ENCODE results near the gene NKAIN2. TPM values are rescaled to one million over a fixed set of nuclear protein-coding genes. Genes with fewer than 3 reads are reported as not detected.

Gene NKAIN2
- total RNA-seq, 2 donors from 2014 or later = 0.29 TPM; not detected in 1

DNA sequence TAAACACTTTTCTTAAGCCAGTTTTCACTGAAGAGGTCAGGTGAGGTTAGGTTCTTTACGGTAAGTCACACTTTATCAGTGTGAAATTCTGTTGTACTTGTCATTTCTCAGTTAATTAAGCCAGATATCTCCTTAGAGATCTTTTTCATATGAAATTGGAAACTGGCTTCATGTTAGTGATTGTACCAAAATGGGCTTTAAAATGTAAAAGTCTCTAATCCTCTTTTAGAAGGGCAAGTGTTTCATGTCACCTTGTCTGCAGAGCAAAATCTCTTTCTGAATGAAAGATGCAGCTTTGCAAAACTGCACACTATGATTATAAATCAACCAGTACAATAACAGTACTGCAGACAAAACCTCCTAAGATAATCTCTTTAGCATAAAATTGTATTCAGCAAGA lies 949.3 kb downstream of the NKAIN2 start:
- WGBS, 2 experiments (ENCODE audit: insufficient coverage in 1 of 2, insufficient read length in 1 of 2) = 88 to 100% methylated on average over 1 of the region's 1 CpG
- no peaks in the 10 kb centered on the region for H3K36me3 ChIP-seq (ENCODE audit: control insufficient read depth, insufficient read depth, low read length)
- Mint-ChIP-seq H3K4me1 (peaks cover 1% of the 10 kb centered on the region), H3K4me3 (no peak overlapping the region), H3K36me3 (ENCODE audit: low read depth) (no peaks in the 10 kb centered on the region), H3K27me3 (ENCODE audit: insufficient read depth) (peaks cover 9% of the 10 kb centered on the region), H3K9me3 (peaks cover 6% of the 10 kb centered on the region), H3K27ac (no peak overlapping the region)
- DNase-seq = no peak
- H3K9me3 ChIP-seq (ENCODE audit: control insufficient read depth, low read length) = no peaks in the 10 kb centered on the region
- no peak overlapping the region for H3K4me3 ChIP-seq (ENCODE audit: low read length)
- TF ChIP-seq, protein P1, sequence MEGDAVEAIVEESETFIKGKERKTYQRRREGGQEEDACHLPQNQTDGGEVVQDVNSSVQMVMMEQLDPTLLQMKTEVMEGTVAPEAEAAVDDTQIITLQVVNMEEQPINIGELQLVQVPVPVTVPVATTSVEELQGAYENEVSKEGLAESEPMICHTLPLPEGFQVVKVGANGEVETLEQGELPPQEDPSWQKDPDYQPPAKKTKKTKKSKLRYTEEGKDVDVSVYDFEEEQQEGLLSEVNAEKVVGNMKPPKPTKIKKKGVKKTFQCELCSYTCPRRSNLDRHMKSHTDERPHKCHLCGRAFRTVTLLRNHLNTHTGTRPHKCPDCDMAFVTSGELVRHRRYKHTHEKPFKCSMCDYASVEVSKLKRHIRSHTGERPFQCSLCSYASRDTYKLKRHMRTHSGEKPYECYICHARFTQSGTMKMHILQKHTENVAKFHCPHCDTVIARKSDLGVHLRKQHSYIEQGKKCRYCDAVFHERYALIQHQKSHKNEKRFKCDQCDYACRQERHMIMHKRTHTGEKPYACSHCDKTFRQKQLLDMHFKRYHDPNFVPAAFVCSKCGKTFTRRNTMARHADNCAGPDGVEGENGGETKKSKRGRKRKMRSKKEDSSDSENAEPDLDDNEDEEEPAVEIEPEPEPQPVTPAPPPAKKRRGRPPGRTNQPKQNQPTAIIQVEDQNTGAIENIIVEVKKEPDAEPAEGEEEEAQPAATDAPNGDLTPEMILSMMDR (conservative IDR thresholded peaks at IDR 0.05) = no peak
- H3K27me3 ChIP-seq (ENCODE audit: control insufficient read depth, insufficient read depth, low read length, poor library complexity, severe bottlenecking) = no peaks in the 10 kb centered on the region
- H3K4me1 ChIP-seq (ENCODE audit: control insufficient read depth, insufficient read depth, low read length) = no peaks in the 10 kb centered on the region
- H3K9ac ChIP-seq (ENCODE audit: extremely low read depth, low read length, poor library complexity, severe bottlenecking) = no peak overlapping the region
- no peak overlapping the region for H3K27ac ChIP-seq (ENCODE audit: low read depth, low read length)

DNA sequence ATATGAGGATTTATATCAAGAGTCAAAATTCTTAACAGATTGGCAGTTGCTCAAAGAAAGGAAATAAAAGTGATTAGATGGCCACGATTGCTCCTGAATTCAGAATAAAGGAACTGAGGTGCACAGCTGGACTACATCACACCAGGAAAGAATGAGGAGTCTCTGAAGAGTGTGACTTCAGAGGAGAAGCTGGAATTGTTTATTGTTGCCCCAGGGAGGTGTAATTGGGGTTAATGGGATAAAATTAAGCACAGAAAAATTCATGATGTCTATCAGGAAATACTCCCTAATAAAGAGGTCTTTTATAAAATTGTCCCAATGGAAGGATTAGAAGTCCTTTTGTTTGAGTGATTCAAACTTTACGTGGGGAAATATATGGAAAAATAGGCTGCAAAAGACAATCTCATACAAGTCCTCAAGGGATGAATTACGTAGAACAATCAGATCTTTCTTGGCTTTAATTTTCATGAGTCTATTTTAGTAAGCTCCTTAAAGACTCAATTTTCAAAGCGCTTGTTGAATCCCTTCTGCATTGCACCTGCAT lies 950.0 kb downstream of the NKAIN2 start:
- H3K36me3 ChIP-seq (ENCODE audit: control insufficient read depth, insufficient read depth, low read length) = no peaks in the 10 kb centered on the region
- 92 to 94% methylated on average over 4 of the region's 4 CpGs for WGBS, 2 experiments (ENCODE audit: insufficient coverage in 1 of 2, insufficient read length in 1 of 2)
- no peak overlapping the region for H3K9ac ChIP-seq (ENCODE audit: extremely low read depth, low read length, poor library complexity, severe bottlenecking)
- H3K4me3 ChIP-seq (ENCODE audit: low read length) = no peak overlapping the region
- H3K9me3 ChIP-seq (ENCODE audit: control insufficient read depth, low read length) = no peaks in the 10 kb centered on the region
- no peaks in the 10 kb centered on the region for H3K27me3 ChIP-seq (ENCODE audit: control insufficient read depth, insufficient read depth, low read length, poor library complexity, severe bottlenecking)
- DNase-seq = no peak
- Mint-ChIP-seq H3K4me1 (no peaks in the 10 kb centered on the region), H3K27ac (no peak overlapping the region), H3K4me3 (no peak overlapping the region), H3K27me3 (ENCODE audit: insufficient read depth) (peaks cover 9% of the 10 kb centered on the region), H3K9me3 (peaks cover 6% of the 10 kb centered on the region), H3K36me3 (ENCODE audit: low read depth) (no peaks in the 10 kb centered on the region)
- no peaks in the 10 kb centered on the region for H3K4me1 ChIP-seq (ENCODE audit: control insufficient read depth, insufficient read depth, low read length)
- TF ChIP-seq, protein P1 (conservative IDR thresholded peaks at IDR 0.05) = no peak
- H3K27ac ChIP-seq (ENCODE audit: low read depth, low read length) = no peak overlapping the region

DNA sequence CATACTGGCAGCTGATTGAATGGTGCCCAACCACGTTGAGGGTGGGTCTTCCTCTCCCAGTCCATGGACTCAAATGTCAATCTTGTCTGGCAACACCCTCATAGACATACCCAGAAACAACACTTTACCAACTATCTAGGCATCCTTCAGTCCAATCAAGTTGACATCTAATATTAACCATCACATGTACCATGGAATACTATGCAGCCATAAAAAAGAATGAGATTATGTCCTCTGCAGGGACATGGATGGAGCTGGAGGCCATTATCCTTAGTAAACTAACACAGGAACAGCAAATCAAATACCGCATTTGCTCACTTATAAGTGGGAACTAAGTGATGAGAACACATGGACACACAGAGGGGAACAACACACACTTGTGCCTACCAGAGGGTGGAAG lies 951.7 kb downstream of the NKAIN2 start:
- no peak for DNase-seq
- H3K27ac ChIP-seq (ENCODE audit: low read depth, low read length) = no peak overlapping the region
- Mint-ChIP-seq H3K27me3 (ENCODE audit: insufficient read depth) (peaks cover 5% of the 10 kb centered on the region), H3K9me3 (peaks cover 6% of the 10 kb centered on the region), H3K4me1 (no peaks in the 10 kb centered on the region), H3K27ac (no peak overlapping the region), H3K36me3 (ENCODE audit: low read depth) (no peaks in the 10 kb centered on the region), H3K4me3 (no peak overlapping the region)
- no peak overlapping the region for H3K4me3 ChIP-seq (ENCODE audit: low read length)
- H3K9ac ChIP-seq (ENCODE audit: extremely low read depth, low read length, poor library complexity, severe bottlenecking) = no peak overlapping the region
- H3K36me3 ChIP-seq (ENCODE audit: control insufficient read depth, insufficient read depth, low read length) = no peaks in the 10 kb centered on the region
- TF ChIP-seq, protein P1 (conservative IDR thresholded peaks at IDR 0.05) = no peak
- 91 to 100% methylated on average over 2 of the region's 2 CpGs for WGBS, 2 experiments (ENCODE audit: insufficient coverage in 1 of 2, insufficient read length in 1 of 2)
- H3K4me1 ChIP-seq (ENCODE audit: control insufficient read depth, insufficient read depth, low read length) = no peaks in the 10 kb centered on the region
- H3K9me3 ChIP-seq (ENCODE audit: control insufficient read depth, low read length) = no peaks in the 10 kb centered on the region
- H3K27me3 ChIP-seq (ENCODE audit: control insufficient read depth, insufficient read depth, low read length, poor library complexity, severe bottlenecking) = no peaks in the 10 kb centered on the region
